PC-9 (cell line): ENCODE results near the gene LENG1. TPM values are rescaled to one million over a fixed set of nuclear protein-coding genes. Genes with fewer than 3 reads are reported as not detected.

Experiments
- BruUV-seq: library from RNA; stranded (reverse); fragments of 400-500 nt; replicated peaks from 2 replicates; lab custom pipeline; 2021; lab: Mats Ljungman, UMichigan
- CTCF ChIA-PET: fragments of 300-600 bp; sonication (Branson Sonifier 250); formaldehyde crosslinking; loops from one replicate; lab custom pipeline; 2022; ENCODE audit warnings: antibody characterized with exemption; lab: Charles Lee
- POLR2A ChIA-PET: fragments of 300-600 bp; sonication (Branson Sonifier 250); formaldehyde crosslinking; loops from one replicate; lab custom pipeline; 2022; ENCODE audit warnings: antibody characterized with exemption; ENCODE audit not compliant: unreplicated experiment; lab: Charles Lee
- DNase-seq, 2 experiments: peaks; one replicate each; pipeline versions ENCODE4 v3.0.0 to v3.0.0-alpha.2; 2015 to 2022; ENCODE audit warnings: mixed read lengths in 1 of 2
- H2AFZ ChIP-seq: fragments of 200-600 bp; sonication (generic); 2 replicates; pipeline ENCODE4 v1.8.1; 2017; ENCODE audit warnings: antibody characterized with exemption
- H3F3A ChIP-seq: fragments of 200-600 bp; sonication (generic); 2 replicates; pipeline ENCODE4 v1.8.1; 2017; ENCODE audit warnings: antibody characterized with exemption, mild to moderate bottlenecking, low read depth; ENCODE audit not compliant: insufficient read depth
- H3K27ac ChIP-seq: fragments of 200-600 bp; sonication (generic); 2 replicates; pipeline ENCODE4 v1.6.1; 2016; ENCODE audit warnings: mixed run types
- H3K27me3 ChIP-seq: fragments of 200-600 bp; sonication (generic); 2 replicates; pipeline ENCODE4 v1.6.1; 2016; ENCODE audit warnings: low read depth, mixed run types; ENCODE audit not compliant: insufficient read depth
- H3K36me3 ChIP-seq: fragments of 200-600 bp; sonication (generic); 2 replicates; pipeline ENCODE4 v1.6.1; 2016; ENCODE audit warnings: low read depth, mixed run types
- H3K4me1 ChIP-seq: fragments of 200-600 bp; sonication (generic); replicated peaks from 2 replicates; pipeline ENCODE4 v1.6.1; 2016; ENCODE audit warnings: mixed run types; ENCODE audit not compliant: insufficient read depth
- H3K4me2 ChIP-seq: fragments of 200-600 bp; sonication (generic); 2 replicates; pipeline ENCODE4 v1.6.1; 2017; ENCODE audit warnings: mixed run types
- H3K4me3 ChIP-seq: fragments of 200-600 bp; sonication (generic); 2 replicates; pipeline ENCODE4 v1.6.1; 2016; ENCODE audit warnings: mixed run types
- H3K79me2 ChIP-seq: fragments of 200-600 bp; sonication (generic); 2 replicates; pipeline ENCODE4 v1.6.1; 2017; ENCODE audit warnings: low read depth, mixed run types
- H3K9me2 ChIP-seq: fragments of 200-600 bp; sonication (generic); 2 replicates; pipeline ENCODE4 v1.8.1; 2017; ENCODE audit warnings: mild to moderate bottlenecking; ENCODE audit not compliant: insufficient read depth
- H3K9me3 ChIP-seq: fragments of 200-600 bp; sonication (generic); 2 replicates; pipeline ENCODE4 v1.8.1; 2016; ENCODE audit warnings: low read depth; ENCODE audit not compliant: insufficient read depth
- H4K20me1 ChIP-seq: fragments of 200-600 bp; sonication (generic); 2 replicates; pipeline ENCODE4 v1.8.1; 2017; ENCODE audit not compliant: insufficient read depth
- EZH2 ChIP-seq: fragments of 200-600 bp; sonication (generic); IDR thresholded peaks from 2 replicates; pipeline ENCODE4 v1.8.0; 2017; ENCODE audit warnings: antibody characterized with exemption, low read depth
- intact Hi-C: fragments of 100-400 bp; cut with micrococcal nuclease; formaldehyde crosslinking; loops from one replicate; pipeline ENCODE4 v1.10.0; 2022; ENCODE audit not compliant: unreplicated experiment
- total RNA-seq: library from RNA; stranded (reverse); gene quantifications from 2 replicates; pipeline ENCODE4 v1.2.3, GENCODE V29; 2021
- TF ChIP-seq, protein P1 (sequence below): fragments of 200-600 bp; sonication (generic); conservative IDR thresholded peaks from 2 replicates; pipeline ENCODE4 v1.6.1; 2017; ENCODE audit warnings: mixed run types, antibody characterized with exemption, mild to moderate bottlenecking, moderate library complexity

LENG1 gene
- total RNA-seq, 1 experiment from 2014 or later: 6.7 TPM

- Histone ChIP-seq H3K9me2 (no peaks in the 10 kb centered on the region), H3F3A (peaks cover 64% of the 10 kb centered on the region), H3K27me3 (no peaks in the 10 kb centered on the region), H3K9me3 (no peaks in the 10 kb centered on the region), H3K4me2 (peak overlapping the region; percentile 94), H2AFZ (no peak overlapping the region), H3K4me1 (peaks cover 40% of the 10 kb centered on the region), H4K20me1 (peaks cover 60% of the 10 kb centered on the region), H3K4me3 (peak overlapping the region; percentile 82), H3K27ac (peak overlapping the region; percentile 85), H3K36me3 (peaks cover 60% of the 10 kb centered on the region), H3K79me2 (peaks cover 62% of the 10 kb centered on the region)
- intact Hi-C loops: no loop called here
- ChIA-PET CTCF (no interaction called here), POLR2A (interaction anchor here (0.6 to 2.5 kb wide), 2 partner anchors 13 to 37 kb away, joined by 4 to 14 read pairs; partner anchors contain the start of gene MBOAT7)
- BruUV-seq: no TSS peak
- no peak for DNase-seq
- TF ChIP-seq, protein P1, sequence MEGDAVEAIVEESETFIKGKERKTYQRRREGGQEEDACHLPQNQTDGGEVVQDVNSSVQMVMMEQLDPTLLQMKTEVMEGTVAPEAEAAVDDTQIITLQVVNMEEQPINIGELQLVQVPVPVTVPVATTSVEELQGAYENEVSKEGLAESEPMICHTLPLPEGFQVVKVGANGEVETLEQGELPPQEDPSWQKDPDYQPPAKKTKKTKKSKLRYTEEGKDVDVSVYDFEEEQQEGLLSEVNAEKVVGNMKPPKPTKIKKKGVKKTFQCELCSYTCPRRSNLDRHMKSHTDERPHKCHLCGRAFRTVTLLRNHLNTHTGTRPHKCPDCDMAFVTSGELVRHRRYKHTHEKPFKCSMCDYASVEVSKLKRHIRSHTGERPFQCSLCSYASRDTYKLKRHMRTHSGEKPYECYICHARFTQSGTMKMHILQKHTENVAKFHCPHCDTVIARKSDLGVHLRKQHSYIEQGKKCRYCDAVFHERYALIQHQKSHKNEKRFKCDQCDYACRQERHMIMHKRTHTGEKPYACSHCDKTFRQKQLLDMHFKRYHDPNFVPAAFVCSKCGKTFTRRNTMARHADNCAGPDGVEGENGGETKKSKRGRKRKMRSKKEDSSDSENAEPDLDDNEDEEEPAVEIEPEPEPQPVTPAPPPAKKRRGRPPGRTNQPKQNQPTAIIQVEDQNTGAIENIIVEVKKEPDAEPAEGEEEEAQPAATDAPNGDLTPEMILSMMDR: no peak
- TF ChIP-seq EZH2: no peak
Observed at GRCh38 chr19:54201980-54202379, 42.5 kb upstream of the LENG1 start.

- Histone ChIP-seq H2AFZ (no peak overlapping the region), H4K20me1 (peaks cover 52% of the 10 kb centered on the region), H3K4me2 (peak overlapping the region; percentile 94), H3K9me2 (no peaks in the 10 kb centered on the region), H3K27me3 (no peaks in the 10 kb centered on the region), H3K27ac (peak overlapping the region; percentile 85), H3K9me3 (no peaks in the 10 kb centered on the region), H3K4me3 (peak overlapping the region; percentile 82), H3K79me2 (peaks cover 55% of the 10 kb centered on the region), H3F3A (peaks cover 62% of the 10 kb centered on the region), H3K36me3 (peaks cover 52% of the 10 kb centered on the region), H3K4me1 (peaks cover 40% of the 10 kb centered on the region)
- ChIA-PET CTCF (no interaction called here), POLR2A (interaction anchor here (0.9 to 2.5 kb wide), 3 partner anchors 12 to 64 kb away, joined by 5 to 14 read pairs (median 6); partner anchors contain the start of genes CNOT3 and MBOAT7)
- BruUV-seq: TSS peak; percentile 45
- intact Hi-C loops: no loop called here
- no peak for DNase-seq
- TF ChIP-seq EZH2: no peak
- TF ChIP-seq, protein P1: no peak
Observed at GRCh38 chr19:54201172-54201701, 41.7 kb upstream of the LENG1 start.

DNA sequence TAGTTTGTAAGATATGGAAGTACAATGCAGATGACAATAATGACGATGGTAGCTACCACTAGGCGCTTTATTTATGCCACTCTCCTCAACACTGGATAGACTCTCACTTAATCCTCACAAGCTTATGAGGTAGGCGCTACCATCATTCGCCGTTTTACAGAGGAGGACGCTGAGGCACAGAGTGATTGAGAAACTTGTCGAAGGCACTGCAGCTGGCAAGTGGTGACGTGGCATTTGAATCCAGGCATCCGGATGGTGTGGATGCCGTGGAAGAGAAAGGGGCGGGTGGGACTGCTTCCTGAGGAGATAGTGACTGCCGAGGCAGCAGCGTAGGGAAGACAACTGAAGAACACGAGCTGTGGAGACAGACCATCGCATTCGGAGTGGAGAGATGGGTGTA lies 39.9 kb upstream of the LENG1 start:
- H3K4me1 ChIP-seq: peaks cover 28% of the 10 kb centered on the region
- no peak for DNase-seq
- CTCF ChIA-PET: interaction anchor here (0.6 kb wide), 2 partner anchors 26 to 104 kb away, joined by 4 to 5 read pairs; partner anchors contain the start of gene TMC4

More for the DNA sequence above, 39.9 kb upstream of the LENG1 start:
- Histone ChIP-seq H4K20me1 (peaks cover 34% of the 10 kb centered on the region), H3K36me3 (peaks cover 36% of the 10 kb centered on the region), H3F3A (peaks cover 44% of the 10 kb centered on the region), H3K4me3 (no peak overlapping the region), H3K9me3 (no peaks in the 10 kb centered on the region), H2AFZ (no peak overlapping the region), H3K27ac (no peak overlapping the region), H3K9me2 (no peaks in the 10 kb centered on the region), H3K4me2 (peak overlapping the region; percentile 94; the same call in 1 of the 2 replicates), H3K79me2 (peaks cover 37% of the 10 kb centered on the region), H3K27me3 (no peaks in the 10 kb centered on the region)
- POLR2A ChIA-PET: interaction anchor here (1.2 kb wide), 1 partner anchor 10 kb away, joined by 3 read pairs; the partner anchor contains the start of gene MBOAT7
- TF ChIP-seq EZH2: no peak
- TF ChIP-seq, protein P1: no peak
- intact Hi-C loops: no loop called here
- no TSS peak for BruUV-seq
